ENCODE data around the gene HK1.

DNA sequence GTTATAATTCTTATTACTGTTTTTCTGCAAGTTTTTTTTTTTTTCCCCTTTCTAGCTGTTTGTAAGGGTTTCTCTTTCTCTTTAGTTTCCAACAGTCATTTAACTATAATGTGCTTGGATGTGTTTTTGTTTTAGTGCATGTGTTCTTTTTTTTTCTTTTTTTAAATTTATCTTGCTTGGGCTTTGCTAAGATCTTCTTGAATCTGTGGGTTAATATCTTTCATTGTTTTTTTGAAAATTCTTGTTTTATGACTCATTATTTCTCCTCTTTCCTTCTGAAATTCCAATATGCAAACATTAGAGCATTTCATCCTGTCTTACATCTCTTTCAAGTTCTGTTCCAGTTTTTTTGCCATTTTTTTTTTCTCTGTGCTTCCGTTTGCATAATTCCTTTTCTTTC, 5.7 kb upstream of the HK1 start:
- TF ChIP-seq YY1 (IDR thresholded peaks at IDR 0.05; ENCODE audit: insufficient read depth, insufficient replicate concordance, low read depth, low read length) (no peak), REL (CRISPR knock-in tag; conservative IDR thresholded peaks at IDR 0.05) (no peak), PRPF4 (IDR thresholded peaks at IDR 0.05; ENCODE audit: low read depth, low read length, poor library complexity, severe bottlenecking) (no peak), ZNF138 (CRISPR knock-in tag; IDR thresholded peaks at IDR 0.05; ENCODE audit: low read depth) (no peak), CTCF (CRISPR knock-in tag; IDR thresholded peaks at IDR 0.05) (no peak), FOXJ3 (CRISPR knock-in tag; IDR thresholded peaks at IDR 0.05; ENCODE audit: borderline replicate concordance) (no peak), POLR2A (IDR thresholded peaks at IDR 0.05; ENCODE audit: insufficient read depth in 1 of 2, low read depth in 2 of 2, low read length in 2 of 2) (no peak), SP1 (IDR thresholded peaks at IDR 0.05) (no peak), SP1 (CRISPR knock-in tag; IDR thresholded peaks at IDR 0.05) (no peak), MEF2D (CRISPR knock-in tag; IDR thresholded peaks at IDR 0.05) (no peak), MYC (CRISPR knock-in tag; IDR thresholded peaks at IDR 0.05; ENCODE audit: borderline replicate concordance) (no peak), TAF1 (CRISPR knock-in tag; IDR thresholded peaks at IDR 0.05) (no peak)
- TF ChIP-seq, protein P1, sequence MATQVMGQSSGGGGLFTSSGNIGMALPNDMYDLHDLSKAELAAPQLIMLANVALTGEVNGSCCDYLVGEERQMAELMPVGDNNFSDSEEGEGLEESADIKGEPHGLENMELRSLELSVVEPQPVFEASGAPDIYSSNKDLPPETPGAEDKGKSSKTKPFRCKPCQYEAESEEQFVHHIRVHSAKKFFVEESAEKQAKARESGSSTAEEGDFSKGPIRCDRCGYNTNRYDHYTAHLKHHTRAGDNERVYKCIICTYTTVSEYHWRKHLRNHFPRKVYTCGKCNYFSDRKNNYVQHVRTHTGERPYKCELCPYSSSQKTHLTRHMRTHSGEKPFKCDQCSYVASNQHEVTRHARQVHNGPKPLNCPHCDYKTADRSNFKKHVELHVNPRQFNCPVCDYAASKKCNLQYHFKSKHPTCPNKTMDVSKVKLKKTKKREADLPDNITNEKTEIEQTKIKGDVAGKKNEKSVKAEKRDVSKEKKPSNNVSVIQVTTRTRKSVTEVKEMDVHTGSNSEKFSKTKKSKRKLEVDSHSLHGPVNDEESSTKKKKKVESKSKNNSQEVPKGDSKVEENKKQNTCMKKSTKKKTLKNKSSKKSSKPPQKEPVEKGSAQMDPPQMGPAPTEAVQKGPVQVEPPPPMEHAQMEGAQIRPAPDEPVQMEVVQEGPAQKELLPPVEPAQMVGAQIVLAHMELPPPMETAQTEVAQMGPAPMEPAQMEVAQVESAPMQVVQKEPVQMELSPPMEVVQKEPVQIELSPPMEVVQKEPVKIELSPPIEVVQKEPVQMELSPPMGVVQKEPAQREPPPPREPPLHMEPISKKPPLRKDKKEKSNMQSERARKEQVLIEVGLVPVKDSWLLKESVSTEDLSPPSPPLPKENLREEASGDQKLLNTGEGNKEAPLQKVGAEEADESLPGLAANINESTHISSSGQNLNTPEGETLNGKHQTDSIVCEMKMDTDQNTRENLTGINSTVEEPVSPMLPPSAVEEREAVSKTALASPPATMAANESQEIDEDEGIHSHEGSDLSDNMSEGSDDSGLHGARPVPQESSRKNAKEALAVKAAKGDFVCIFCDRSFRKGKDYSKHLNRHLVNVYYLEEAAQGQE (IDR thresholded peaks at IDR 0.05; ENCODE audit: borderline replicate concordance in 1 of 2, low read depth in 1 of 2, low read length in 2 of 2) = no peak

Measured in HepG2 (cell line).